GM12865 (cell line): ENCODE measurements around the gene ISM1.
A peak's percentile ranks its signal among the peaks of the same experiment; 100 is the strongest.

Experiments
- DNase-seq: peaks from one replicate; pipeline ENCODE4 v3.0.0; 2010; ENCODE audit warnings: low read depth
- H3K4me3 ChIP-seq: 2 replicates; pipeline ENCODE4 v1.5.1; 2011; ENCODE audit warnings: mild to moderate bottlenecking, low read depth, low read length, control low read depth
- TF ChIP-seq, protein P1 (sequence below): IDR thresholded peaks from 2 replicates; pipeline ENCODE4 v1.5.1; 2011; ENCODE audit warnings: low read length, control low read depth, low read depth, inconsistent platforms; ENCODE audit not compliant: insufficient read depth; ENCODE audit errors: missing control alignments

The ISM1 gene

DNA sequence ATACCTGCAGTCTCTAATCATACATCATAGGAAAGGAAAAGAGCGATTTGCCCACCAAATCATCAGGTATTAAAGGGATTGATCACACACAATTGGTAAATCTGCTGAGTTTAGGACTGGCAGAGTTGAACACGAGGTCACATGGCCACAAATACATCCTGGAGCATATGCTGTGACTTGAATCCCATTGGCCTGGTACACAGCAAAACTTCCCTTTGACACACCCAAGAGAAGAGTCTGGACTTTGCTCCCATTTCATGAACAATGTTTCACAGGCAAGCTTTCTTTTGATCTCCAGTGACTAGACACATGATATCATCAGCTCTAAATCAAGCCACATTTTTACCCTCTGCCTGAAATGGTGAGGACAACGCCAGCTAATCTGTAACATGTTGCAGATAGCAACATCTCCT lies 117.9 kb downstream of the ISM1 start:
- TF ChIP-seq, protein P1, sequence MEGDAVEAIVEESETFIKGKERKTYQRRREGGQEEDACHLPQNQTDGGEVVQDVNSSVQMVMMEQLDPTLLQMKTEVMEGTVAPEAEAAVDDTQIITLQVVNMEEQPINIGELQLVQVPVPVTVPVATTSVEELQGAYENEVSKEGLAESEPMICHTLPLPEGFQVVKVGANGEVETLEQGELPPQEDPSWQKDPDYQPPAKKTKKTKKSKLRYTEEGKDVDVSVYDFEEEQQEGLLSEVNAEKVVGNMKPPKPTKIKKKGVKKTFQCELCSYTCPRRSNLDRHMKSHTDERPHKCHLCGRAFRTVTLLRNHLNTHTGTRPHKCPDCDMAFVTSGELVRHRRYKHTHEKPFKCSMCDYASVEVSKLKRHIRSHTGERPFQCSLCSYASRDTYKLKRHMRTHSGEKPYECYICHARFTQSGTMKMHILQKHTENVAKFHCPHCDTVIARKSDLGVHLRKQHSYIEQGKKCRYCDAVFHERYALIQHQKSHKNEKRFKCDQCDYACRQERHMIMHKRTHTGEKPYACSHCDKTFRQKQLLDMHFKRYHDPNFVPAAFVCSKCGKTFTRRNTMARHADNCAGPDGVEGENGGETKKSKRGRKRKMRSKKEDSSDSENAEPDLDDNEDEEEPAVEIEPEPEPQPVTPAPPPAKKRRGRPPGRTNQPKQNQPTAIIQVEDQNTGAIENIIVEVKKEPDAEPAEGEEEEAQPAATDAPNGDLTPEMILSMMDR, result no peak
- H3K4me3 ChIP-seq, result no peak overlapping the region
- DNase-seq, result no peak

DNA sequence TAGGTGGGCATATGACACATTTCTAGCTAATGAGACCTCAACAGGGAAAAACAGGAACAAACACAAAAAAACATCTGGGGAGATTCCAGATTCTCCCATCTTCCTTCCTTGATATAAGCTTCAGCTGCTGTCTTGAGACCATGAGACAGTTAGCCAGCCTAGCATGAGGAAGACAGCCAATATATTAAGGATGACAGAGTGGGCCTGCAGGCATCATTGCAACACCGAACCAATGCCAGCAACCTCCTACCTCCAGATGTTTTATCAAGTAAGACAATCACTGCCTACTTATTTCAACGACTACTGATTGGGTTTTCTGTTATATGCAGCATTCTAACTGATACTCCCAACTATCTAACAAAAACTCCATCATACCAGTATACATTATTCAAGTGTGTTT lies 119.0 kb downstream of the ISM1 start:
- H3K4me3 ChIP-seq, result no peak overlapping the region
- TF ChIP-seq, protein P1, result no peak
- DNase-seq, result no peak

DNA sequence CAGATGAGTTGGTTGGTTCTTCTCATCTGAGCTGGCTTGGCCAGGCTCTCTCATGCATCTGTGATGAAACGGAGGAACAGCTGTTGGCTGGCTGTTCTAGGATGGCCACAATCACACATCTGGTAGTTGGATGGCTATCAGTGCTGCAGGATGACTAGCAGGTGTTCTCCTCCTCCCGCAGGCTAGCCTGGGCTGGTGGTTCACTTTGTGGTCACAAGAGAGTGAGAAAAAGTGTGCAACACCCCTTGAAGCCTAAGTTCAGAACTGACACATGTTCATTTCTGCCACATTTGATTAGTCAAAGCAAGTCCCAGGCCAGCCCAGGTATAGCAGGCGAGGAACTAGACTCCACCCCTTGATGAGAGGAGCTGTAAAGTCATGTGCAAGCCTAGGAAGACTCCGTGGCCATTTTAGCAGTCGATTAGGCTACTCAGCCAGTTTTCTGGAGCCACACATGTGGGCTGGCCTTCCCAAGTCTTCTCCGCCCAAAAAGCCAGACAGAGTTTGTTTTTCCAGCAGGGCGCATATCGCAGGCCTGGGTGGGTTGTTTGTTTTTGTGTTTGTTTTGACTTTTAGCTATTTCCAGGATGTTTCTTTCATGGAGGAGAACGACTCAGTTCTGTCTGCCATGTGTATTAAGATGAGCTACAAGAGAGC lies 120.8 kb downstream of the ISM1 start:
- peak; percentile 40 for DNase-seq
- H3K4me3 ChIP-seq, result no peak overlapping the region
- TF ChIP-seq, protein P1, result no peak

DNA sequence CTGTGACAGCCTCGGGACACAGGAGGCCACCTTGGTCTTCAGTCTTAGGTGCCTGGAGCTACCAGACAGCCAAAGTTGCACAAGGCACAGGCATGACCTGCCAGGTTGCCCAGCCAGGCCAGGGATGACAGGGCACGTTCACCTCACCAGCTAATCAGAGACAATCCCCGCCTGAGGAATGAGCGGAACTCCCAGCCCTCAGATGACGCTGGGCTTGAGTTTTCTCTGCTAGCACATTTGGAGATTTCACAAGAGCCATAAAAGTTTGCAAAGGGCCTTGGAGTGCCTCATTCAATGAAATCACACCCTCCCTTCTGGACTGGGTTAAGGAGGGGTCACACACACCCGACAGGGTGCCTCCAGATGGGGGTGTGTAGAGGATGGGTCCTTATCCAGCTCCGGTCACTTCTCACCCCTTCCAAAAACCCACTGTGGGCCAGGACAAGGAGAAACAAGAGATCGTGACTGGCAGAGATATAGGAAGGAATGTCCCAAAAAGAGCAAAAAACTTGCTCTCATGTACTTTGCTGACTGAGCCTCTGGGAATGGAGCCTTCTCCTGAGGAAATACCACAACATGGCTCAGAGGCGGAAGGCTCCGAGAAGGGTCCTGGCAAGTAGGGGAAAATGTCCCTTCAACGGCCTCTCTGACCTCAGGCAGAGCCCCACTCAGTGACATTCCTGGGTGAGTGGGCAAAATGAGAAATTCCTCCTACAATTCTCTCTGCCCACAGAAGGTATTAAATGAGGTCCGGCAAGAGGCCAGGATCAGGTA lies 121.6 kb downstream of the ISM1 start:
- TF ChIP-seq, protein P1, result no peak
- no peak for DNase-seq

DNA sequence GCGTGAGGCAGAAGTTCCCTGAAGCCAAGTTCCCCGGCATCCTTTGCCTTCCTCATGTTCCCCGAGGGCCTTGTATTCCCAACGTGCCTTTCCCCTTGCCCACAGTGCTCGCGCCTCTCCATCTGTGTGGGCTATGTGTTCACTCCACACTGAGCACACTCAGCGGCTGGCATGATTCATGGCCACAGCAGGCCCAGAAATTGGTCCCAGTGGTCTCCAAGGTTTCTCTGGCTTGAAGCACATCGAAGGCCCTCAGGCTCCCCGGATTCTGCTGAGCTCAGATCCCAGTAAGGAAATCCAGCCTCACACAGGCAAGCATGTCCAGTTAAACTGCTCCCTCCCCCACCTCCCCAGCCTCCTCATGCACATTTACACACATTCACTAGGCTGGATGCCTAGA lies 123.6 kb downstream of the ISM1 start:
- no peak overlapping the region for H3K4me3 ChIP-seq
- TF ChIP-seq, protein P1, result no peak
- no peak for DNase-seq

More for the DNA sequence above, 121.6 kb downstream of the ISM1 start:
- no peak overlapping the region for H3K4me3 ChIP-seq

DNA sequence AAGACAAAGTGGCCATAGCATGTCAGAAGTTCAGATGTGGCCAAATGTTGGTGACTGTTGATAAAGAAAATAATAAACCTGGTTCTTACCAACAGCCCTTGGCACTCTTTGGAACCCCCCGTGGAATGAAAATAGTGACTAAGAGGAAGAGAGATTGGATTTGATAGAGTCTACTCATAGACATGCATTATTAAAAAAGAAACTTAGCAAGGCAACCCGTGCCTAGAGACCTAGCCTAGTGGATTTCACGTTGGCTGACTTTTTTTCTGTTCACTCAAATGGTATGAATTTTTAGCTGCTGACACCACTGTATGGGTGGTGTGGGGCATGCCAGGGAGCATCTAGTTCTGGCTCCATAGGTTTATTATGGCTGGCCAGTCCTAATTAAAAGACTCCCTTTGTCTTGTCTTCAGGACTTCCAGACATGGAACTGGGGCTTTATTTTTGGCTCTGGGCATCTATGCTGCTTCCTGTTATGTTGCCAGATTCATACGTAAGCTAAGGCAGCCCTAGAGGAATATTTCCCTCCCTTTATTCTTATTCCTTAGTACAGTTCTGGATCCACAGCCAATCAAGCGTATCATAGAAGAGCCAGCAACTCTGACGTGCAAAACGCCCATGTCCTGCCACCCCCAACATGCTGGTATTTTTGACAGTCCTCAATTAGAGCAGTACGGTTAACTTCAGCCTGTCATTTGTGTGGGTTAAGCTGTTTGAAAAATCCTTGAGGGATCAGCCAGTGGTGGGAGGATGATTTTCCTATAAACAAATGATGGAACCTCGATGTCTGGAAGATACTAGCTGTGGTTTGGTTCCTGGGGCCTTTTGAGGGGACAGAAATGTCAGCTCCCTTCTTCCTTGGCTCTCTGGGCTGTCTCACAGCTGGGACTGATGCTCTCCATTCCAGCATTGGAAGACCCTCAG lies 127.5 kb downstream of the ISM1 start:
- TF ChIP-seq, protein P1, result no peak
- no peak overlapping the region for H3K4me3 ChIP-seq
- DNase-seq, result no peak
